GM12878 (cell line): ENCODE data around the gene C22orf15. TPM values are rescaled to one million over a fixed set of nuclear protein-coding genes. Genes with fewer than 3 reads are reported as not detected.
A peak's percentile ranks its signal among the peaks of the same experiment; 100 is the strongest.

Source experiments
- ATAC-seq: fragments of 200-7000 bp; cut with Tn5 transposase; 3 replicates; pipeline ENCODE4 v1.9.1; 2020; ENCODE audit warnings: mild to moderate bottlenecking, moderate library complexity
- BruUV-seq: library from RNA; stranded (reverse); fragments of 400-500 nt; replicated peaks from 2 replicates; lab custom pipeline; 2021; lab: Mats Ljungman, UMichigan
- CTCF ChIA-PET: fragments of 300-600 bp; sonication (Branson Sonifier 250); formaldehyde crosslinking; extraction: SDS; loops from one replicate; lab custom pipeline; 2021; ENCODE audit warnings: inconsistent platforms; lab: Yijun Ruan, JAX
- POLR2A ChIA-PET: fragments of 350-600 bp; formaldehyde crosslinking; extraction: SDS; loops from one replicate; lab custom pipeline; 2021; ENCODE audit warnings: inconsistent platforms; lab: Charles Lee
- RAD21 ChIA-PET: fragments of 300-600 bp; sonication (Branson Sonifier 250); formaldehyde crosslinking; loops from one replicate; lab custom pipeline; 2023; ENCODE audit warnings: antibody characterized with exemption; ENCODE audit not compliant: unreplicated experiment; lab: Charles Lee
- SMC1A ChIA-PET: fragments of 300-600 bp; sonication (Branson Sonifier 250); formaldehyde crosslinking; loops from one replicate; lab custom pipeline; 2023; ENCODE audit not compliant: unreplicated experiment, uncharacterized antibody; lab: Charles Lee
- DNase-seq: peaks from one replicate; pipeline ENCODE4 v3.0.0-alpha.2; 2011; ENCODE audit warnings: low read depth, low spot score
- FAIRE-seq: peaks from 3 replicates; lab custom pipeline; 2011; peaks lifted over from hg19 to GRCh38; lab: Jason Lieb, UNC
- H2AFZ ChIP-seq: 2 replicates; pipeline ENCODE4 v1.6.0; 2011; ENCODE audit warnings: low read depth, low read length, control low read depth; ENCODE audit not compliant: control insufficient read depth
- H3K27ac ChIP-seq: 2 replicates; pipeline ENCODE4 v1.5.1; 2011; ENCODE audit warnings: control low read depth; ENCODE audit not compliant: control insufficient read depth, insufficient read depth
- H3K27me3 ChIP-seq, 2 experiments: replicated peaks in 1 of 2; 2 replicates each; pipeline versions ENCODE4 v1.6.0 to v1.6.1; 2011; ENCODE audit warnings: low read length in 1 of 2; ENCODE audit not compliant: control insufficient read depth in 2 of 2, insufficient read depth in 2 of 2
- H3K36me3 ChIP-seq, 2 experiments: 2 replicates each; pipeline ENCODE4 v1.5.1; 2011; ENCODE audit warnings: low read length in 1 of 2; ENCODE audit not compliant: control insufficient read depth in 2 of 2, insufficient read depth in 2 of 2
- H3K4me1 ChIP-seq: 2 replicates; pipeline ENCODE4 v1.6.1; 2011; ENCODE audit warnings: mild to moderate bottlenecking, low read length, moderate library complexity, mixed read lengths; ENCODE audit not compliant: control insufficient read depth, insufficient read depth
- H3K4me2 ChIP-seq: 2 replicates; pipeline ENCODE4 v1.6.0; 2011; ENCODE audit warnings: control low read depth; ENCODE audit not compliant: control insufficient read depth, insufficient read depth
- H3K4me3 ChIP-seq: fragments of 200-600 bp; sonication (generic); 2 replicates; pipeline ENCODE4 v1.5.1; 2016
- H3K79me2 ChIP-seq: 2 replicates; pipeline ENCODE4 v1.6.0; 2011; ENCODE audit warnings: low read length; ENCODE audit not compliant: control insufficient read depth, insufficient read depth
- H3K9ac ChIP-seq: 2 replicates; pipeline ENCODE4 v1.8.0; 2011; ENCODE audit warnings: low read length, control low read depth, mixed read lengths; ENCODE audit not compliant: control insufficient read depth, insufficient read depth
- H3K9me3 ChIP-seq: replicated peaks from 3 replicates; pipeline ENCODE4 v1.5.1; 2011; ENCODE audit warnings: mild to moderate bottlenecking, low read length; ENCODE audit not compliant: control insufficient read depth, insufficient read depth
- H4K20me1 ChIP-seq: 2 replicates; pipeline ENCODE4 v1.6.0; 2011; ENCODE audit not compliant: control insufficient read depth, insufficient read depth
- ASH2L ChIP-seq: fragments of 300-600, 200-600 bp; sonication (generic); IDR thresholded peaks from 2 replicates; pipeline ENCODE4 v1.6.1; 2017; ENCODE audit warnings: low read depth, mild to moderate bottlenecking, borderline replicate concordance
- HDGF ChIP-seq: fragments of 450-650 bp; IDR thresholded peaks from 2 replicates; pipeline ENCODE4 v1.6.1; 2016; ENCODE audit warnings: antibody characterized with exemption
- IKZF2 ChIP-seq, 2 experiments: fragments of 450-650 bp; IDR thresholded peaks; 2 replicates each; pipeline ENCODE4 v1.6.1; 2017; ENCODE audit warnings: mild to moderate bottlenecking in 2 of 2, moderate library complexity in 2 of 2
- NR2C1 ChIP-seq: fragments of 450-650 bp; IDR thresholded peaks from 2 replicates; pipeline ENCODE4 v1.6.1; 2017; ENCODE audit warnings: antibody characterized with exemption, mild to moderate bottlenecking, moderate library complexity
- NR2F1 ChIP-seq: fragments of 450-650 bp; conservative IDR thresholded peaks from 2 replicates; pipeline ENCODE4 v1.6.1; 2017; ENCODE audit warnings: mild to moderate bottlenecking
- RAD51 ChIP-seq: fragments of 450-650 bp; IDR thresholded peaks from 2 replicates; pipeline ENCODE4 v1.6.1; 2016; ENCODE audit warnings: moderate library complexity, mild to moderate bottlenecking, inconsistent platforms
- RUNX3 ChIP-seq: IDR thresholded peaks from 2 replicates; pipeline ENCODE4 v1.6.1; 2012; ENCODE audit warnings: low read length, inconsistent platforms
- SMARCA5 ChIP-seq: fragments of 450-650 bp; IDR thresholded peaks from 2 replicates; pipeline ENCODE4 v1.6.1; 2017; ENCODE audit warnings: mild to moderate bottlenecking
- SPI1 ChIP-seq: IDR thresholded peaks from 2 replicates; pipeline ENCODE4 v1.6.1; 2011; ENCODE audit warnings: low read depth, mild to moderate bottlenecking, low read length, moderate library complexity, borderline replicate concordance; ENCODE audit not compliant: insufficient read depth
- TARDBP ChIP-seq: IDR thresholded peaks from 2 replicates; pipeline ENCODE4 v1.6.1; 2016; ENCODE audit warnings: borderline replicate concordance
- TBL1XR1 ChIP-seq: IDR thresholded peaks from 2 replicates; pipeline ENCODE4 v1.6.1; 2012; ENCODE audit warnings: low read depth, low read length, improper control_type of control experiment
- ZNF217 ChIP-seq: fragments of 450-650 bp; IDR thresholded peaks from 2 replicates; pipeline ENCODE4 v1.6.1; 2017; ENCODE audit warnings: antibody characterized with exemption, mild to moderate bottlenecking
- ZNF274 ChIP-seq: IDR thresholded peaks from one replicate; pipeline ENCODE4 v1.8.0; 2011; ENCODE audit not compliant: insufficient read length, insufficient read depth
- ZZZ3 ChIP-seq: IDR thresholded peaks from 2 replicates; pipeline ENCODE4 v1.6.1; 2011; ENCODE audit warnings: low read depth; ENCODE audit not compliant: control insufficient read depth, insufficient read length
- WGBS: methylation state at CpG from one replicate; pipeline ENCODE4 v1.1.6; 2016; ENCODE audit warnings: low lambda C conversion rate; ENCODE audit not compliant: insufficient replicate concordance, insufficient coverage; ENCODE audit errors: missing lambda C conversion rate; 5-methylcytosine and 5-hydroxymethylcytosine counted together
- in situ Hi-C: fragments of 300-500 bp; cut with MboI; formaldehyde crosslinking; loops from 9 replicates; pipeline ENCODE4 v1.14.3; 2018; ENCODE audit warnings: mixed read lengths
- intact Hi-C: fragments of 100-400 bp; cut with micrococcal nuclease; formaldehyde crosslinking; loops from one replicate; pipeline ENCODE4 v1.14.2; 2022; ENCODE audit not compliant: unreplicated experiment
- polyA plus RNA-seq, 11 experiments: library from polyadenylated mRNA; depleted of rRNA in 4 of 11; unstranded in 6 of 11; stranded (reverse) in 5 of 11; fragments of >200 nt; fragmentation: Nextera tagmentation in 4 of 11; fragmentation: Illumina TruSeq in 1 of 11; extraction: Ambion mirVana in 4 of 11; extraction: Trizol in 1 of 11; gene quantifications; 1 replicate in 1 of 11; 2 replicates in 10 of 11; pipeline versions ENCODE4 v1.2.1 to v1.2.3, GENCODE V29; 2011 to 2016; ENCODE audit warnings: inconsistent platforms in 2 of 11, missing spikeins in 2 of 11, low read depth in 1 of 11
- total RNA-seq, 4 experiments: library from RNA; depleted of rRNA in 3 of 4; stranded (reverse); fragments of >200 nt in 3 of 4; fragmentation: Illumina TruSeq in 1 of 4; extraction: Trizol in 1 of 4; gene quantifications; 2 replicates each; pipeline versions ENCODE4 v1.2.1 to v1.2.3, GENCODE V29; 2013 to 2021
- TF ChIP-seq, protein P1 (sequence below): fragments of 450-650 bp; IDR thresholded peaks from 2 replicates; pipeline ENCODE4 v1.6.1; 2014; ENCODE audit warnings: mild to moderate bottlenecking
- TF ChIP-seq, protein P2 (sequence below): fragments of 150-350 bp; IDR thresholded peaks from 2 replicates; pipeline ENCODE4 v1.6.1; 2016; ENCODE audit warnings: low read depth, low read length

C22orf15 gene
- total and polyA plus RNA-seq, 10 of the 15 experiments (the other 5 are each of a cell fraction or from before 2014, with no cell fraction given), result 0.05 to 0.47 (median 0.13) TPM; not detected in 3

GRCh38 chr22:23715806-23716375 lies 46.9 kb upstream of the C22orf15 start:
- 95% methylated on average over 18 of the region's 18 CpGs for WGBS
- DNase-seq, result no peak
- Histone ChIP-seq H4K20me1 (no peaks in the 10 kb centered on the region), H3K79me2 (peaks cover 12% of the 10 kb centered on the region), H3K4me3 (peak overlapping the region; percentile 83), H3K27me3 (no peaks in the 10 kb centered on the region), H2AFZ (no peak overlapping the region), H3K9me3 (no peaks in the 10 kb centered on the region), H3K27ac (no peak overlapping the region), H3K4me1 (peaks cover 14% of the 10 kb centered on the region), H3K36me3 (peaks cover 7 to 16% of the 10 kb centered on the region in 2 experiments; a peak in 3 of 4 replicates), H3K9ac (peak overlapping the region; percentile 92)
- POLR2A ChIA-PET, result interaction anchor here (0.7 to 2.7 kb wide), 4 partner anchors 34 to 133 kb away, joined by 3 to 12 read pairs (median 3); partner anchors contain the start of gene ZNF70
- FAIRE-seq, result no peak
- SMC1A ChIA-PET, result interaction anchor here (0.9 to 1.6 kb wide), 4 partner anchors 17 to 141 kb away, joined by 3 to 6 read pairs (median 3); partner anchors contain the start of gene SLC2A11
- BruUV-seq, result no TSS peak
- intact Hi-C loops, result no loop called here
- RAD21 ChIA-PET, result interaction anchor here (1.1 to 2.1 kb wide), 3 partner anchors 12 to 130 kb away, joined by 3 to 7 read pairs (median 3); partner anchors contain the start of gene ZNF70
- ATAC-seq, result peak; percentile 34
- CTCF ChIA-PET, result interaction anchor here (1.3 to 1.6 kb wide), 2 partner anchors 33 to 52 kb away, joined by 3 to 8 read pairs; partner anchors contain the start of gene CHCHD10
- no peak for TF ChIP-seq ASH2L
- TF ChIP-seq, protein P1, sequence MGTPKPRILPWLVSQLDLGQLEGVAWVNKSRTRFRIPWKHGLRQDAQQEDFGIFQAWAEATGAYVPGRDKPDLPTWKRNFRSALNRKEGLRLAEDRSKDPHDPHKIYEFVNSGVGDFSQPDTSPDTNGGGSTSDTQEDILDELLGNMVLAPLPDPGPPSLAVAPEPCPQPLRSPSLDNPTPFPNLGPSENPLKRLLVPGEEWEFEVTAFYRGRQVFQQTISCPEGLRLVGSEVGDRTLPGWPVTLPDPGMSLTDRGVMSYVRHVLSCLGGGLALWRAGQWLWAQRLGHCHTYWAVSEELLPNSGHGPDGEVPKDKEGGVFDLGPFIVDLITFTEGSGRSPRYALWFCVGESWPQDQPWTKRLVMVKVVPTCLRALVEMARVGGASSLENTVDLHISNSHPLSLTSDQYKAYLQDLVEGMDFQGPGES, result no peak
- no peak for TF ChIP-seq NR2C1
- TF ChIP-seq NR2F1, result peak; percentile 27; the same call in 1 of the 2 replicates
- TF ChIP-seq RAD51, result no peak
- TF ChIP-seq RUNX3, result peak; percentile 41
- no peak for TF ChIP-seq TBL1XR1
- no peak for TF ChIP-seq TARDBP
- TF ChIP-seq HDGF, result peak; percentile 43; the same call in 1 of the 2 replicates
- peak in 1 of 2 experiments; percentile 29; a peak in 1 of 4 replicates for TF ChIP-seq IKZF2 (IDR thresholded peaks at IDR 0.05)
- no peak for TF ChIP-seq ZZZ3
- no peak for TF ChIP-seq ZNF274
- 0 out of 2 replicates have a peak, but pooled peaks have one; percentile 18 for TF ChIP-seq SMARCA5
- TF ChIP-seq SPI1, result peak; percentile 7; the same call in 1 of the 2 replicates
- TF ChIP-seq, protein P2, sequence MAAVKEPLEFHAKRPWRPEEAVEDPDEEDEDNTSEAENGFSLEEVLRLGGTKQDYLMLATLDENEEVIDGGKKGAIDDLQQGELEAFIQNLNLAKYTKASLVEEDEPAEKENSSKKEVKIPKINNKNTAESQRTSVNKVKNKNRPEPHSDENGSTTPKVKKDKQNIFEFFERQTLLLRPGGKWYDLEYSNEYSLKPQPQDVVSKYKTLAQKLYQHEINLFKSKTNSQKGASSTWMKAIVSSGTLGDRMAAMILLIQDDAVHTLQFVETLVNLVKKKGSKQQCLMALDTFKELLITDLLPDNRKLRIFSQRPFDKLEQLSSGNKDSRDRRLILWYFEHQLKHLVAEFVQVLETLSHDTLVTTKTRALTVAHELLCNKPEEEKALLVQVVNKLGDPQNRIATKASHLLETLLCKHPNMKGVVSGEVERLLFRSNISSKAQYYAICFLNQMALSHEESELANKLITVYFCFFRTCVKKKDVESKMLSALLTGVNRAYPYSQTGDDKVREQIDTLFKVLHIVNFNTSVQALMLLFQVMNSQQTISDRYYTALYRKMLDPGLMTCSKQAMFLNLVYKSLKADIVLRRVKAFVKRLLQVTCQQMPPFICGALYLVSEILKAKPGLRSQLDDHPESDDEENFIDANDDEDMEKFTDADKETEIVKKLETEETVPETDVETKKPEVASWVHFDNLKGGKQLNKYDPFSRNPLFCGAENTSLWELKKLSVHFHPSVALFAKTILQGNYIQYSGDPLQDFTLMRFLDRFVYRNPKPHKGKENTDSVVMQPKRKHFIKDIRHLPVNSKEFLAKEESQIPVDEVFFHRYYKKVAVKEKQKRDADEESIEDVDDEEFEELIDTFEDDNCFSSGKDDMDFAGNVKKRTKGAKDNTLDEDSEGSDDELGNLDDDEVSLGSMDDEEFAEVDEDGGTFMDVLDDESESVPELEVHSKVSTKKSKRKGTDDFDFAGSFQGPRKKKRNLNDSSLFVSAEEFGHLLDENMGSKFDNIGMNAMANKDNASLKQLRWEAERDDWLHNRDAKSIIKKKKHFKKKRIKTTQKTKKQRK, result no peak
- TF ChIP-seq ZNF217, result no peak
- TF ChIP-seq, all 136 proteins: peak for 6
- H3K4me2 ChIP-seq, result peak overlapping the region; percentile 76
- in situ Hi-C loops, result no loop called here
